ENCODE results near the gene LARGE1. TPM values are rescaled to one million over a fixed set of nuclear protein-coding genes. Genes with fewer than 3 reads are reported as not detected.

Gene LARGE1
- total RNA-seq, 1 donor from 2014 or later, result 27.4 TPM

GRCh38 chr22:33828302-33828701 lies 92.0 kb downstream of the LARGE1 start:
- Histone ChIP-seq H3K4me3 (no peak overlapping the region), H3K9me3 (no peaks in the 10 kb centered on the region), H3K4me1 (no peaks in the 10 kb centered on the region), H3K27me3 (ENCODE audit: low read depth) (no peaks in the 10 kb centered on the region), H3K27ac (no peak overlapping the region), H3K36me3 (no peaks in the 10 kb centered on the region)
- no peak for ATAC-seq
- TF ChIP-seq CTCF (IDR thresholded peaks at IDR 0.05), result no peak
- DNase-seq, result no peak
- intact Hi-C loops (cut with DNase I), result no loop called here

- no peak for TF ChIP-seq CTCF (IDR thresholded peaks at IDR 0.05)
Observed at GRCh38 chr22:33825761-33826160, 94.5 kb downstream of the LARGE1 start.

GRCh38 chr22:33823552-33823951 lies 96.7 kb downstream of the LARGE1 start:
- H3K36me3 ChIP-seq, result no peaks in the 10 kb centered on the region
- no peak overlapping the region for H3K27ac ChIP-seq
- H3K4me1 ChIP-seq, result no peaks in the 10 kb centered on the region
- intact Hi-C loops (cut with DNase I), result no loop called here
- H3K4me3 ChIP-seq, result no peak overlapping the region
- ATAC-seq (no peak), DNase-seq (no peak)
- no peaks in the 10 kb centered on the region for H3K9me3 ChIP-seq
- no peak for TF ChIP-seq CTCF (IDR thresholded peaks at IDR 0.05)
- H3K27me3 ChIP-seq (ENCODE audit: low read depth), result no peaks in the 10 kb centered on the region

More at GRCh38 chr22:33825761-33826160, 94.5 kb downstream of the LARGE1 start:
- H3K9me3 ChIP-seq, result no peaks in the 10 kb centered on the region
- no peak overlapping the region for H3K27ac ChIP-seq
- intact Hi-C loops (cut with DNase I), result no loop called here
- no peaks in the 10 kb centered on the region for H3K4me1 ChIP-seq
- H3K36me3 ChIP-seq, result no peaks in the 10 kb centered on the region
- ATAC-seq (no peak), DNase-seq (no peak)
- H3K4me3 ChIP-seq, result no peak overlapping the region
- no peaks in the 10 kb centered on the region for H3K27me3 ChIP-seq (ENCODE audit: low read depth)

GRCh38 chr22:33821290-33821689 lies 99.0 kb downstream of the LARGE1 start:
- Histone ChIP-seq H3K36me3 (no peaks in the 10 kb centered on the region), H3K4me1 (no peaks in the 10 kb centered on the region), H3K9me3 (no peaks in the 10 kb centered on the region), H3K27me3 (ENCODE audit: low read depth) (no peaks in the 10 kb centered on the region), H3K27ac (no peak overlapping the region), H3K4me3 (no peak overlapping the region)
- intact Hi-C loops (cut with DNase I), result no loop called here
- ATAC-seq (no peak), DNase-seq (no peak)
- TF ChIP-seq CTCF (IDR thresholded peaks at IDR 0.05), result no peak

GRCh38 chr22:33819743-33820142 lies 100.5 kb downstream of the LARGE1 start:
- DNase-seq (no peak), ATAC-seq (no peak)
- intact Hi-C loops (cut with DNase I), result no loop called here
- no peak for TF ChIP-seq CTCF (IDR thresholded peaks at IDR 0.05)
- no peaks in the 10 kb centered on the region for H3K9me3 ChIP-seq
- no peaks in the 10 kb centered on the region for H3K36me3 ChIP-seq
- H3K27ac ChIP-seq, result no peak overlapping the region
- H3K4me1 ChIP-seq, result no peaks in the 10 kb centered on the region
- H3K27me3 ChIP-seq (ENCODE audit: low read depth), result no peaks in the 10 kb centered on the region
- no peak overlapping the region for H3K4me3 ChIP-seq

Data from lower lobe of right lung (tissue), 2 donors.